H1 (cell line): ENCODE measurements around the gene KCNQ1. TPM values are rescaled to one million over a fixed set of nuclear protein-coding genes. Genes with fewer than 3 reads are reported as not detected.

Experiments
- CTCF ChIA-PET: fragments of 300-600 bp; sonication (Branson Sonifier 250); formaldehyde crosslinking; loops from one replicate; lab custom pipeline; 2021; ENCODE audit not compliant: partially characterized antibody; lab: Charles Lee
- POLR2A ChIA-PET: fragments of 300-600 bp; sonication (Branson Sonifier 250); formaldehyde crosslinking; loops from one replicate; lab custom pipeline; 2021; ENCODE audit warnings: inconsistent platforms; ENCODE audit not compliant: partially characterized antibody; lab: Charles Lee
- DNase-seq, 2 experiments: peaks; one replicate each; pipeline versions ENCODE4 v3.0.0 to v3.0.0-alpha.2; 2010 to 2022; ENCODE audit warnings: low spot score in 2 of 2, low read depth in 1 of 2, mixed read lengths in 1 of 2
- FAIRE-seq: peaks from 2 replicates; lab custom pipeline; 2011; peaks lifted over from hg19 to GRCh38; lab: Jason Lieb, UNC
- H2AFZ ChIP-seq: 2 replicates; pipeline ENCODE4 v1.8.1; 2012; ENCODE audit warnings: low read length, inconsistent platforms
- H2AK5ac ChIP-seq: 2 replicates; pipeline ENCODE4 v1.6.1; 2013; ENCODE audit warnings: low read depth, low read length
- H2BK120ac ChIP-seq: replicated peaks from 2 replicates; pipeline ENCODE3; 2013; ENCODE audit warnings: low read depth, low read length, inconsistent platforms
- H2BK12ac ChIP-seq: 2 replicates; pipeline ENCODE4 v1.6.1; 2013; ENCODE audit warnings: low read depth, low read length
- H2BK15ac ChIP-seq: 2 replicates; pipeline ENCODE4 v1.6.1; 2013; ENCODE audit warnings: low read length
- H2BK20ac ChIP-seq: 2 replicates; pipeline ENCODE4 v1.6.1; 2013; ENCODE audit warnings: low read length
- H2BK5ac ChIP-seq: 2 replicates; pipeline ENCODE4 v1.6.1; 2013; ENCODE audit warnings: low read depth, low read length
- H3K14ac ChIP-seq: 2 replicates; pipeline ENCODE4 v1.6.1; 2013; ENCODE audit warnings: inconsistent platforms; ENCODE audit not compliant: insufficient read length
- H3K18ac ChIP-seq: 2 replicates; pipeline ENCODE4 v1.6.1; 2013; ENCODE audit warnings: low read length; ENCODE audit errors: extremely low read depth
- H3K23ac ChIP-seq: 2 replicates; pipeline ENCODE4 v1.6.1; 2013; ENCODE audit warnings: inconsistent platforms; ENCODE audit not compliant: insufficient read length
- H3K23me2 ChIP-seq: 2 replicates; pipeline ENCODE4 v1.6.1; 2013; ENCODE audit warnings: low read depth, low read length
- H3K27ac ChIP-seq: 2 replicates; pipeline ENCODE4 v1.6.1; 2011; ENCODE audit warnings: low read depth, low read length, inconsistent platforms
- H3K27me3 ChIP-seq, 4 experiments: replicated peaks in 1 of 4; 1 replicate in 1 of 4; 2 replicates in 3 of 4; pipeline versions ENCODE4 v1.6.1 to v1.8.1; 2011 to 2013; ENCODE audit warnings: low read length in 3 of 4, mild to moderate bottlenecking in 3 of 4, inconsistent platforms in 2 of 4, mixed read lengths in 2 of 4, moderate library complexity in 1 of 4; ENCODE audit not compliant: control insufficient read depth in 3 of 4, insufficient read depth in 3 of 4; ENCODE audit errors: extremely low read depth in 1 of 4
- H3K36me3 ChIP-seq, 4 experiments: 2 replicates each; pipeline versions ENCODE4 v1.6.1 to v1.8.1; 2011 to 2013; ENCODE audit warnings: mild to moderate bottlenecking in 4 of 4, low read length in 3 of 4, moderate library complexity in 2 of 4, control low read depth in 1 of 4, inconsistent platforms in 1 of 4; ENCODE audit not compliant: insufficient read depth in 4 of 4, control insufficient read depth in 2 of 4
- H3K4ac ChIP-seq: replicated peaks from 2 replicates; pipeline ENCODE3; 2013; ENCODE audit warnings: low read length, low read depth, mixed read lengths, inconsistent platforms; ENCODE audit not compliant: insufficient read length
- H3K4me1 ChIP-seq, 4 experiments: replicated peaks in 1 of 4; 1 replicate in 1 of 4; 2 replicates in 3 of 4; pipeline versions ENCODE4 v1.6.1 to v1.8.1; 2011 to 2013; ENCODE audit warnings: low read length in 3 of 4, inconsistent platforms in 2 of 4, mixed read lengths in 1 of 4; ENCODE audit not compliant: insufficient read depth in 4 of 4, control insufficient read depth in 3 of 4
- H3K4me2 ChIP-seq, 2 experiments: 2 replicates each; pipeline versions ENCODE4 v1.6.1 to v1.8.1; 2011 to 2013; ENCODE audit warnings: low read depth in 2 of 2, low read length in 2 of 2, control low read depth in 1 of 2, inconsistent platforms in 1 of 2, mild to moderate bottlenecking in 1 of 2; ENCODE audit not compliant: insufficient read depth in 1 of 2
- H3K4me3 ChIP-seq, 4 experiments: fragments of 200-600, 300-600 bp in 1 of 4; sonication (generic), shearing (Covaris generic), sonication (Bioruptor Twin) in 1 of 4; 2 replicates each; pipeline versions ENCODE4 v1.5.1 to v1.8.1; 2011 to 2016; ENCODE audit warnings: low read length in 4 of 4, low read depth in 3 of 4, control low read depth in 2 of 4, inconsistent platforms in 2 of 4, mild to moderate bottlenecking in 2 of 4, mixed read lengths in 1 of 4, moderate library complexity in 1 of 4; ENCODE audit not compliant: insufficient read depth in 2 of 4; ENCODE audit errors: extremely low read depth in 1 of 4
- H3K56ac ChIP-seq: replicated peaks from 2 replicates; pipeline ENCODE3; 2013; ENCODE audit warnings: low read depth, mild to moderate bottlenecking, mixed read lengths, low read length, inconsistent platforms; ENCODE audit not compliant: insufficient read length
- H3K79me1 ChIP-seq: 2 replicates; pipeline ENCODE4 v1.6.1; 2013; ENCODE audit warnings: low read depth, low read length, control low read depth
- H3K79me2 ChIP-seq, 2 experiments: 2 replicates each; pipeline versions ENCODE4 v1.6.1 to v1.8.1; 2012 to 2013; ENCODE audit warnings: low read length in 2 of 2, mild to moderate bottlenecking in 2 of 2, inconsistent platforms in 1 of 2; ENCODE audit not compliant: insufficient read depth in 2 of 2, control insufficient read depth in 1 of 2
- H3K9ac ChIP-seq, 4 experiments: replicated peaks in 1 of 4; 1 replicate in 1 of 4; 2 replicates in 3 of 4; pipeline versions ENCODE4 v1.6.1 to v1.8.1; 2011 to 2013; ENCODE audit warnings: low read depth in 3 of 4, low read length in 3 of 4, control low read depth in 2 of 4, mild to moderate bottlenecking in 2 of 4, moderate library complexity in 2 of 4, inconsistent platforms in 1 of 4; ENCODE audit errors: extremely low read depth in 1 of 4
- H3K9me3 ChIP-seq, 2 experiments: 2 replicates each; pipeline versions ENCODE4 v1.6.1 to v1.8.1; 2012 to 2013; ENCODE audit warnings: mild to moderate bottlenecking in 2 of 2, moderate library complexity in 2 of 2, control low read depth in 1 of 2, inconsistent platforms in 1 of 2, low read depth in 1 of 2, low read length in 1 of 2, mixed read lengths in 1 of 2; ENCODE audit not compliant: insufficient read depth in 2 of 2
- H4K20me1 ChIP-seq, 2 experiments: replicated peaks in 1 of 2; 2 replicates each; pipeline versions ENCODE3 to v1.8.1; 2011 to 2013; ENCODE audit warnings: inconsistent platforms in 2 of 2, low read length in 2 of 2, mild to moderate bottlenecking in 1 of 2; ENCODE audit not compliant: insufficient read depth in 2 of 2, control insufficient read depth in 1 of 2
- H4K5ac ChIP-seq: 2 replicates; pipeline ENCODE4 v1.6.1; 2013; ENCODE audit warnings: low read length, low read depth, mixed read lengths, inconsistent platforms; ENCODE audit not compliant: insufficient read length
- H4K8ac ChIP-seq: 2 replicates; pipeline ENCODE4 v1.8.0; 2013; ENCODE audit warnings: mild to moderate bottlenecking, moderate library complexity, low read length, inconsistent platforms; ENCODE audit not compliant: insufficient read depth; ENCODE audit errors: extremely low read depth
- H4K91ac ChIP-seq: replicated peaks from 2 replicates; pipeline ENCODE3; 2013; ENCODE audit warnings: low read length, mixed read lengths, inconsistent platforms; ENCODE audit not compliant: insufficient read length
- ASH2L ChIP-seq: fragments of 200-600, 300-600 bp; sonication (generic); IDR thresholded peaks from one replicate; pipeline ENCODE4 v1.7.1; 2017; ENCODE audit warnings: low read length
- CREB1 ChIP-seq: IDR thresholded peaks from 2 replicates; pipeline ENCODE4 v1.6.1; 2012; ENCODE audit warnings: inconsistent platforms
- FOSL1 ChIP-seq: IDR thresholded peaks from 2 replicates; pipeline ENCODE4 v1.6.1; 2011; ENCODE audit warnings: mild to moderate bottlenecking, low read depth, low read length, moderate library complexity; ENCODE audit not compliant: insufficient read depth
- GTF2F1 ChIP-seq: IDR thresholded peaks from 2 replicates; pipeline ENCODE4 v1.6.1; 2012; ENCODE audit warnings: low read depth, low read length, improper control_type of control experiment, borderline replicate concordance
- JUN ChIP-seq: IDR thresholded peaks from 2 replicates; pipeline ENCODE4 v1.6.1; 2011; ENCODE audit warnings: low read depth, mild to moderate bottlenecking, improper control_type of control experiment, low read length
- NRF1 ChIP-seq: IDR thresholded peaks from 2 replicates; pipeline ENCODE4 v1.6.1; 2011; ENCODE audit warnings: mild to moderate bottlenecking, low read depth, low read length, improper control_type of control experiment
- PHF8 ChIP-seq: fragments of 200-600 bp; sonication (generic); conservative IDR thresholded peaks from 2 replicates; pipeline ENCODE4 v1.7.1; 2012; ENCODE audit warnings: low read depth, mild to moderate bottlenecking, inconsistent platforms, low read length, moderate library complexity
- RFX5 ChIP-seq: IDR thresholded peaks from 2 replicates; pipeline ENCODE4 v1.6.1; 2011; ENCODE audit warnings: low read depth, low read length, improper control_type of control experiment, borderline replicate concordance
- RXRA ChIP-seq: IDR thresholded peaks from 2 replicates; pipeline ENCODE4 v1.6.1; 2011; ENCODE audit warnings: low read depth, mild to moderate bottlenecking, low read length, moderate library complexity; ENCODE audit not compliant: insufficient read depth
- SAP30 ChIP-seq: fragments of 300-600 bp; sonication (generic); IDR thresholded peaks from 2 replicates; pipeline ENCODE4 v1.7.1; 2012; ENCODE audit warnings: low read length, moderate library complexity, mild to moderate bottlenecking, inconsistent platforms; ENCODE audit not compliant: insufficient read depth, insufficient replicate concordance
- SIX5 ChIP-seq: IDR thresholded peaks from 2 replicates; pipeline ENCODE4 v1.6.1; 2011; ENCODE audit warnings: mild to moderate bottlenecking, low read depth, low read length
- SP1 ChIP-seq: IDR thresholded peaks from 2 replicates; pipeline ENCODE4 v1.6.1; 2011; ENCODE audit warnings: low read depth, low read length
- SP2 ChIP-seq: IDR thresholded peaks from 2 replicates; pipeline ENCODE4 v1.6.1; 2012; ENCODE audit warnings: mild to moderate bottlenecking, low read length, inconsistent platforms
- SUZ12 ChIP-seq: fragments of 200-600 bp; sonication (generic); IDR thresholded peaks from 2 replicates; pipeline ENCODE4 v1.6.1; 2012; ENCODE audit warnings: mild to moderate bottlenecking, inconsistent platforms, low read length, moderate library complexity, mixed read lengths
- TBP ChIP-seq: IDR thresholded peaks from 2 replicates; pipeline ENCODE4 v1.6.1; 2011; ENCODE audit warnings: low read depth, low read length, improper control_type of control experiment
- YY1 ChIP-seq: IDR thresholded peaks from 2 replicates; pipeline ENCODE4 v1.6.1; 2011; ENCODE audit warnings: low read depth, mild to moderate bottlenecking, low read length
- WGBS, 2 experiments: shearing (Covaris generic) in 1 of 2; methylation state at CpG; one replicate each; pipeline versions ENCODE4 v1.1.6 to v1.1.7; 2013 to 2015; ENCODE audit warnings: low lambda C conversion rate in 2 of 2, mixed read lengths in 2 of 2, inconsistent platforms in 1 of 2, low coverage in 1 of 2, missing lambda C conversion rate in 1 of 2; ENCODE audit not compliant: insufficient replicate concordance in 2 of 2, insufficient coverage in 1 of 2, insufficient read length in 1 of 2; ENCODE audit errors: extremely low coverage in 1 of 2, missing lambda C conversion rate in 1 of 2; 5-methylcytosine and 5-hydroxymethylcytosine counted together
- polyA plus RNA-seq, 7 experiments: library from polyadenylated mRNA; depleted of rRNA in 3 of 7; stranded (reverse) in 5 of 7; unstranded in 2 of 7; fragments of >200 nt in 5 of 7; fragments of 200-250 nt in 2 of 7; gene quantifications; 1 replicate in 5 of 7; 2 replicates in 1 of 7; 4 replicates in 1 of 7; pipeline versions ENCODE4 v1.2.1 to v1.2.3, GENCODE V29; 2011 to 2013; ENCODE audit warnings: missing spikeins in 2 of 7, mixed read lengths in 2 of 7
- total RNA-seq: library from RNA; stranded (reverse); fragmentation: NEBNext Ultra II Directional; extraction: Animal tissue kit (Norgen Biotek cat#: 25700); gene quantifications from 2 replicates; pipeline ENCODE4 v1.2.1, GENCODE V29; 2021

Gene KCNQ1
- total and polyA plus RNA-seq, 2 of the 8 experiments (the other 6 are each of a cell fraction or from before 2014, with no cell fraction given) = 1.9 to 2.0 TPM

GRCh38 chr11:2677127-2677526 is 232.3 kb downstream of the KCNQ1 start:
- Histone ChIP-seq H3K36me3 (peaks cover 0 to 3% (median 0%) of the 10 kb centered on the region in 4 experiments; a peak in 1 of 8 replicates), H3K18ac (no peak overlapping the region), H2BK5ac (no peak overlapping the region), H2BK12ac (no peak overlapping the region), H3K9me3 (no peaks in the 10 kb centered on the region), H2AK5ac (no peak overlapping the region), H2AFZ (no peak overlapping the region), H3K4me3 (no peak overlapping the region), H4K91ac (no peak overlapping the region), H3K27ac (no peak overlapping the region), H3K27me3 (peaks cover 0 to 2% (median 0%) of the 10 kb centered on the region in 4 experiments; a peak in 3 of 7 replicates), H3K23me2 (peaks cover 2% of the 10 kb centered on the region; the same call in 1 of the 2 replicates), H3K4me2 (no peak overlapping the region), H2BK15ac (no peak overlapping the region), H3K56ac (no peak overlapping the region), H3K9ac (no peak overlapping the region), H3K79me2 (peaks cover 0 to 18% of the 10 kb centered on the region in 2 experiments; a peak in 1 of 4 replicates), H3K23ac (no peak overlapping the region), H3K14ac (no peak overlapping the region), H4K5ac (no peak overlapping the region), H2BK120ac (no peak overlapping the region), H3K4ac (no peak overlapping the region), H2BK20ac (no peak overlapping the region), H4K8ac (no peak overlapping the region), H3K4me1 (peaks cover 0 to 7% (median under 1%) of the 10 kb centered on the region in 4 experiments; a peak in 3 of 7 replicates), H3K79me1 (peaks cover 4% of the 10 kb centered on the region; the same call in 1 of the 2 replicates), H4K20me1 (peaks cover 13 to 28% of the 10 kb centered on the region in 2 experiments)
- FAIRE-seq (no peak), DNase-seq (no peak)
- POLR2A ChIA-PET = no interaction called here
- CTCF ChIA-PET = no interaction called here
- 79% methylated on average over 1 of the region's 1 CpG; no CpG with 5 or more reads in 1 of the 2 experiments for WGBS, 2 experiments
- no peak for TF ChIP-seq RFX5
- TF ChIP-seq FOSL1 = no peak
- TF ChIP-seq RXRA = no peak
- TF ChIP-seq PHF8 = no peak
- no peak for TF ChIP-seq JUN
- no peak for TF ChIP-seq NRF1
- TF ChIP-seq SP2 = no peak
- TF ChIP-seq SUZ12 = no peak
- TF ChIP-seq YY1 = no peak
- TF ChIP-seq CREB1 = no peak
- no peak for TF ChIP-seq SP1
- TF ChIP-seq SIX5 = no peak
- TF ChIP-seq ASH2L = no peak
- no peak for TF ChIP-seq SAP30
- TF ChIP-seq TBP = no peak
- TF ChIP-seq GTF2F1 = no peak
